ENCODE measurements around the gene VENTX. TPM values are rescaled to one million over a fixed set of nuclear protein-coding genes. Genes with fewer than 3 reads are reported as not detected.
"Not testable (repeated sequence)": the region's sequence is repeated elsewhere in the genome, so short reads cannot be mapped to it uniquely, and the experiment has no call there.

VENTX gene
- total RNA-seq, 1 experiment from 2014 or later = not detected

DNA sequence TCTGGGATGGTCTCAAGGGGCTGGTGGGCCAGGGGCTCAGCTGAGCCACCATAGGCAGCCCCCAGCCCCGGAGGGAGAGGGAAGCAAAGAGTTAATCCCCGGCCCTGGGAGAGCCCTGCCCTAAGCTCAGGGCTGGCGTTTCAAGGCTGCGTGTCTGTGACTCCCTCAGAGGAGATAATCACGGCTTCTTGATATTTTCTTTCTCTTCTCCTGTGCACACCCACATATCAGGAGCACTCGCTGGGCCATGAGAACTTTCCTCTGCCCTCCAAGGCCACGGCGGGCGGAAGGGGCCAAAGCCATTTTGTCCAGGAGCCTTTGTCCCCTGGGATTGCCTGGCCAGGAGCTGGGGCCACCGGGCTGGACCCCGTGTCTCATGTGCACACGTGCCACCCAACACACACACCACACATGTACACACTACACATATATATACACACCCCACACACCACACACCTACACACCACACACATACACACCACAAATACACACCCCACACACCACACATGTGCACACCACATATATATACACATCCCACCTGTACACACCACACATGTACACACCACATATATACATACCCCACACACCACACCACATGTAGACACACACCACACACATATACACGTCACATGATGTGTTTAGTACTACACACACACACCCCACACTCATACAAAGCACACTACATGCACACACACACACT is 16.9 kb downstream of the VENTX start:
- DNase-seq (ENCODE audit: low read depth) = no peak

DNA sequence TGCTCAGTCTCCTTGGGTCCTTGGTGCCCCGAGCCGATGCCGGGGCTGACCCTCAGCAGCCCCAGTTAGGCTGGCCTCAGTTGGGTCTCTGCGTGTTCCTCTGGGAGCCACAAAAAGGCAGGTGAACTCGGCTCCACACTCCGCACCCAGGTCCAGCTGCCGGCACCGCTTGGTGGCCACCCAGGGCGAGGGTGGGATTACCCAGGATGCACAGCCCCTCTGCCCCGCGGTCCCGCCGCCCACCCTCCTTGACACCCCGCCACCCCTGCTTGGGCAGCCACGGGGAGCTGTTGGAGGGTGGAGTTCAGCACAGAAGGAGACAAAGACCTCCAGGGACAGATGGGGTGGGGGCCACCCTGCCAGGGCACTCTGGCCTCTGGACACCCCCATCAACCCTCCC is 17.7 kb downstream of the VENTX start:
- no peak for DNase-seq (ENCODE audit: low read depth)

DNA sequence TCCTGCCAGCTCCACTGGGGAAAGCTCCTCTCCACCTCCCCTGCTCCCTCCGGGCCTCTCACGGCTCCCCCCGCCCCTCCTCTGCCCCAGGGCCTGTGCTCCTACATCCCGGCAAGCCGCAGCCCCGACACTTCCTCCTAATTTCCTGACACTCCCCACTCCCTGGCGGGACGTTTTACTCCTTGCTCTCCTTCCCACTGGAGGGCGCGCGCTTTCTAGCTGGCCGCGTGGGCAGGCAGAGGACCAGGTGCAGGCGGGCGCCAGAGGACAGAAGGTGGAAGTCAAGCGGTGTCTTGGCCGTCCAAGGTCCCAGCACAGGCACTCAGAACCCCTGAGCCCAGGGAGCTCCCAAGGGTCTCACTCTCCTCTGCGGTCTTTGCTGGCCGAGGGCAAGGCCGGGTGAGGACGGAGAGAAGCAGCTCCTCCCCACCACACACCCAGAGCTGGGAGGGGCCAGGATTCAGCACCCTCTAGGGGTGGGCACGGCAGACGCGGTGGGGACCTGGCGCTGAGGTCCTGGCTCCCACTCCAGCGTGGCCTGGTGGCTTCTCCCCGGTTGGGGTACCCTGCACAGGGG is 19.9 kb downstream of the VENTX start:
- peak; percentile 24 for DNase-seq (ENCODE audit: low read depth)

DNA sequence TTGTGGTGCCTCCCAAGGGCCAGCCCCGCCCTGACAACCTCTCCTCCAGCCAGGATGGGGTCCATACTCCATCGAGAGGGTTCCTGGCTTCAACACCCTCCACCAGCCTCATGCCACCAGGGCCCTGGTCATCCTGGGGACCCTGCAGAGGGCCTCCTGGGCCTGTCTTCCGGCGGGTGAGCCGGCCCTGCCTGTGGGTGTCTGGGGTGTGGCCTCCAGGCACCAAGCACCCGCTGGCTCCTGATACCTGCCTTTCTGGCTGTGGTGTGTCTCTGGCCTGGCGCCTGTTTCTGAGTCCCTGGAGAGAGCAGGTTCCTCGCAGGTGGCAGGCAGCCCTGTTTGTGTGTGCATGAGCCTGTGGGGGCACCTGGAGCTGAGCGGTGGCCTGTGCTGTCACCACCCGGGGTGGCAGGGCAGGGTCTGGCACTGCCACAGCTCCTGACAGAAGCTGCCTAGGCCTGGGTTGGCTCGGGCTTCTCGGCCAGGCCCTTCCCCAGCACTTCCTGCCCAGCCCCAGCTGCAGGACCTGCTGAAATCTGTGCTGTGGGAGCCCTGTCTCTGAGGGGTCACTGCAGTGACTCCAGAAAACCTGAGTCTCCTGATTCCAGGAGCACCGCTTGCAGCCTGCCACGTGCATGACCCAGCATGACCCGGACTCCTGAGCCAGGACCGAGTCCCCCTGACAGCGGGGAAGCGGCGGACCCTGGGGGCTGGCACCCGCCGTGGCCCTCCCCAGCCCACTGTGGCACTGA is 20.6 kb downstream of the VENTX start:
- DNase-seq (ENCODE audit: low read depth) = no peak

DNA sequence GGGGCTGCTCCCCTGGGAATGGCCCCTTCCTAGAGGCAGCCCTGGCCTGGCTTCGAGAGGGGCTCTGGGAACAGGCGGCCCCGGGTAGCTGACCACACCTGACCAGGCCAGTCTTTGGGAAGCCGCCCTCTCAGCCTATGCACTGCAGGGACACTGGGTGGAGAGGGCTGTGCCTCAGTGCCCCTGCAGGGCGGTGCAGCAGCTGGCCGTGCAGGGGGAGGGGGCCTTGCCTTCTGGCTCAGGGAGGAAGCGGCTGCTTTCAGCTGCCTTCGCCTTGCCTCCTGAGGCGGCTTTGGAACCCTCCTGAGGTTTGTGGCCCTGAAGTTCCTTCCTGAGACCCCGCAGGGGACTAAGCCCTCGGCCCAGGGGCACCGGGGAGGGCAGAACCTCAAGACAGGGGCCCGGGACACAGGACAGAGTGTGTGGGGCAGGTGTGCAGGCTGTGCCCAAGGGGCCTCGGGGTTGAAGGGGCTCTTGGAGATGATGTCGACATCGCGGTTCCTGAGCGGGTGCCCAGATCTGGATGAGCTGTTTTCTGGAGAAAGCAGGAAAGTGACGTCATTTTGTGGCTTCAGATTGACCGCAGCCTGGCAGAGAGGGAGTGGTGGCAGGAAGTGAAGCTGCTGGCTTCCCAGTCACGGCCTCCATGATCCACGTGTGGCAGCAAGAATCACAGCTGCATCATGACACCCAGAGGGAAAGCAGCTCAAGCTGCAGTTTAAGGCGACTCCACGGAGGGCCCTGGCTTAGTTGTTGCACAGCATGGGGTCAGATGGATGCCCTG is 21.4 kb downstream of the VENTX start:
- DNase-seq (ENCODE audit: low read depth) = peak; percentile 98

DNA sequence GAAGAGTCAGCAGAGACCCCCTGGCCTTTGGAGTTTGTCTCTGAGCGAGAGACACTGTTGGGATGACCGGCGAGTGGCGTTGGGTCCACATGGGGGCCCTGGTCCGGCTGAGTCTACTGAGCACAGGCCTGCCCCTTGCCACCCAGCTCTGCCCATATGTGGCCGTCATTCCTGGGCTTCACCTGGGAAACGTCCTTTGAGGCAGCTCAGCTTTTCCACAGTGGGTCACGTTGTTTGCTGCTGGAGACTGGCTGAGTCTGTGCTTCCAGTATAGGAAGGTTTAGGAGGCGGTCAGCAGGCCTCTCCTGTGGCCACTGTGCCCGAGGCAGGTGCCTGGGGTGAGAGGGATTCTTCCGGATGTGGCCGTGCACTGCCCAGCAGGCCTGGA is 21.9 kb downstream of the VENTX start:
- DNase-seq (ENCODE audit: low read depth) = no peak

DNA sequence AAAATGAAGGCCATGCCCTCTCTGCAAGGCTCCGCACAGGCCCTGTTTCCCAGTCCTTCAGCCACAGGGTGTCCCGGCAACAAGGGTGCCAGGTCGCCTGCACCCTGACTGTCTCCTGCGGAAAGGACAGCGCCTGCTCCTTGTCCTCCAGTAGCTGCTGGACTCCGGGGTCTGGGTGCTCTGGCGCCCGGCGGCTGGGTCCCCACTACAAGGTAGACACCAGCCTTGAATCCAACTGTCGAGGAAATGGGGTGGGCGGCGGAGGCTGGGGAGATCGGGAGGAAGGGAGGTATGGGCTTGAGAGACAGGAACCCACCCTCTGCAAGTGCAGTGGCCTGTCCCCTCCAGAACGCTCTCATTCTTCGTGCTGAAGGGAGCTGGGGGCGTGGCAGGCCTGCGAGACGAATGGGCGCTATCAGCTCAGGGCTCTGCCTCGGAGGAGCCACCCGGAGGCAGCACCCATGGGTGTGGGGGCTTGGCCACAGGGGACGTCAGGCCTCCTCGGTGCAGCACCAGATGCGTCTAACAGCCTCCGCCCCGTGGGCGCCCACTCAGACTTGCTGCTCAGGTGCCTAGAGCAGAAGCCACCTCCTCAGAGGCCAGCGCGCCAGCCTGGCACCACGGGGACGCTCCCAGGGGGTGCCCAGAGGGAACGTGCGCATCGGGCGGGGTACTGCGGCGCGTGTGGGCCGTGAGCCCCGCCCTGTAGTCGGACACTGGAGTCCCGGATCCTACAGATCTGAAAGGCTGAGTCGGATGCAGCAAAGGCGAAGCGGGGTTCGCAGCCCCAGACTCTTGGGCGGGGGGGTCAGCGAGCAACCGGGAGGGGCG is 23.5 kb downstream of the VENTX start:
- DNase-seq (ENCODE audit: low read depth) = peak; percentile 47

DNA sequence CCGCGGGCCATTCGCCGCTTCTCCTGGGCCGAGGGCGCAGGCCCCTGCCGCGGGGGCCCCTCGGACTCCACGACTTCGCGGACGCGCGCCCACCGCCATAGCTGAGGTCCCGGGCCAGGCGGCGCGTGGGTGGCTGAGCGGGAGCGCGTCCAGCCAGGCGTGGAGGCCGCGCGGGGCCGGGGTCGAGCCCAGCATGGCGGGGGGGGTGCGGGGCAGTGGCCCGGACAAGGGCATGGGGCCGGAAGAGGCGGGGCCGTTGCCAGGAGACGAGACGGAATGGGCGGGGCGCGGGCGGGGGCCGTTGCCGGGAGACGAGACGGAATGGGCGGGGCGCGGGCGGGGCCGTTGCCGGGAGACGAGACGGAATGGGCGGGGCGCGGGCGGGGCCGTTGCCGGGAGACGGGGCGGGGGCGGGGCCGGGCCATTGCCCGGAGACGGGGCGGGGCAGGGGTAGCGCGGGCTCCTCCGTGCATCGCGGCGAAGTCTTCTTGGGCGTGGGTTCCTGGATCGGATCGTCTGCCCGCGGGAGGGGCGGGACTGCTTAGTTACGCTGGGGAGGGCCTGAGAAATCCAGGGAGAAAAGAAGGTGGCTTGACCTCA is 24.2 kb downstream of the VENTX start:
- DNase-seq (ENCODE audit: low read depth) = peak; percentile 74

DNA sequence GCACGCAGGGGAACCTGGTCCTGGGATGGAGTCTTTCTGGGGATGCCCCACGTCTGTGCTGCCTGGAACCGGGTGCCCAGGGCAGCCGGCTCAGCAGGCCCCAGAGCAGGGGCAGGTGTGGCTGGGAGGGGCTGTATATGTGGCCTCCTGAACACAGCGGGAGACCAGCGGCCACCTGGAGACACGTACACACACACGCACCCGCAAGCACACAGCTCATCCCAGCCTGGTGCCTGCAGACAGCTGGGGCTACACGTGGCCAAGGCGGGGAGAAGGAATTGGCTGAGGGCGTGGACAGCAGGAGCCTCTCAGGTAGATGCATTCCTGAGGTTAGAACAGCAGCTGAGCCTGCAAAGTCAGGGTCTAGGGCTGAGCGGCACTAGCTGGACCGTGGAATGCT is 25.0 kb downstream of the VENTX start:
- no peak for DNase-seq (ENCODE audit: low read depth)

DNA sequence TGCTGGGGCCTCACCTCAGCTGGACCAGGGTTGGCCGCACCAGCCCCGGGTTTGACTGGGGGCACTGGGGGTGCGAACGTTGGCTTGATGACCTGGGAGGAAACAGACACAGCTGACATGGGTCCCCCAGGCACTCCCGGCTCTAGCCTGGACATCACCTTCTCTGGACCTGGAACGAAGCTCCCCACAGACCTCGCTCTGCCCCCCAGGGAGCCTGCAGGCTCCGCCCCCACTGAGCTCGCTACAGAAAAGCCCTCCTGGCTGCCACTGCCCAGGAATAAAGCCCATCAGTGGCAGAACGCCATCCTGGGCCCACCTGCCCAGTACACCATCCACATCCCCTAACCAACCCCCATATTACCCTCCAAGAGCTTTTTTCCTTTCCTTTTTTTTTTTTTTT is 26.0 kb downstream of the VENTX start:
- no peak for DNase-seq (ENCODE audit: low read depth)

DNA sequence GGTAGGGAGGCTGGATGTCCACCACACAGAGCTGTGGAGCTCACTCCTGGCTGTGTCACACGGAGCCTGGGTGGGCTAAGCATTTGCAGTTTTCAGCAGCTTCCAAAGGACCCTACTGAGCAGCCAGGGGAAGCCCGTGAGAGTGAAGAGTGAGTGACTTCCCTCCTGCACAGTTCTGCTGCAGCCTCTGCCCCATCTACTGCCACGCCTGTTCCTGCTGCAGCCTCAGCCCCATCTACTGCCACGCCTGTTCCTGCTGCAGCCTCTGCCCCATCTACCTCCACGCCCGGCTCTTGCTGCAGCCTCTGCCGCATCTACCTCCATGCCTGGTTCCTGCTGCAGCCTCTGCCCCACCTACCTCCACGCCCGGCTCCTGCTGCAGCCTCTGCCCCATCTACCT is 26.8 kb downstream of the VENTX start:
- no peak for DNase-seq (ENCODE audit: low read depth)

DNA sequence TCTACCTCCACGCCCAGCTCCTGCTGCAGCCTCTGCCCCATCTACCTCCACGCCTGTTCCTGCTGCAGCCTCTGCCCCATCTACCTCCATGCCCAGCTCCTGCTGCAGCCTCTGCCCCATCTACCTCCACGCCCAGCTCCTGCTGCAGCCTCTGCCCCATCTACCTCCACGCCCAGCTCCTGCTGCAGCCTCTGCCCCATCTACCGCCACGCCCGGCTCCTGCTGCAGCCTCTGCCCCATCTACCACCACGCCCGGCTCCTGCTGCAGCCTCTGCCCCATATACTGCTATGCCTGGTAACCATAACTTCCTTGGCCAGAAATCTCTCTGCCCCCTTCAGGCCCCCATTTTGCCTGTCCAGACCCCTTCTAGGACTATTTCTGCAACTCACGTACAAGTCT is 27.4 kb downstream of the VENTX start:
- DNase-seq (ENCODE audit: low read depth) = not testable (repeated sequence)

DNA sequence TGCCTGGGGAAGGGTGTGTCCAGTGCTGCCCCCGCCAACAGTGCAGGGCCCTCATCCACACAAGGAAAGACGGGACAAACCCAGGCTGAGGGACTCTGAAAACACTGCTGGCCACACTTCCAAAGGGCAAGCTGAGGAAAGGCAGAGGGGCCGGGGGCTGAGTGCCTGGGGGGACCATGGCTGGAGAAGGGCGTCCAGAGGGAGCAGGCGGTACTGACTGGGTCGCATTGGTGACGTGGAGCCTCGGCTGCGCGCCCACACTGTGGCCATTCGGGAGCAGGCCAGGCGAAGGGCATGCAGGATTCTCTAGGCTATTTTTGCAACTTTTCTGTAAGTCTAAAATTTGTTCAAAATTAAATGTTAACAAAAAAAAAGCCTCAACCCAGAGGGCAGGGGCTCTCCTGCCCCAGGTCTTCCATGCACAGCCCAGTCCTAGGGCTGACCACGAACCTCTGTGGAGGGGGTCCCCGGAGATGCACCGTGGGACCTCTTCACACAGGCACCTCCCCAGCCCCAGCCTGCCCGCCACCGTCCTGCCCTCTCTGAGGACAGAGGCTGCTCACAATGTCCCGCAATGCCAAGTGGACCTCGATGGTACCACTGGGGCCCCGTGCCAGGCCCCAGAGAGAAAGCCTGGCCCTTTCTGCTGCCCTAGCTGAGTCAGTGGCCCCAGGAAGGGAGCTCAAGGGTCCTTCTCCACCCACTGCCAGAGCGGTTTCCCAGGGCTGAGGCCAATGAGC is 28.6 kb downstream of the VENTX start:
- DNase-seq (ENCODE audit: low read depth) = no peak

DNA sequence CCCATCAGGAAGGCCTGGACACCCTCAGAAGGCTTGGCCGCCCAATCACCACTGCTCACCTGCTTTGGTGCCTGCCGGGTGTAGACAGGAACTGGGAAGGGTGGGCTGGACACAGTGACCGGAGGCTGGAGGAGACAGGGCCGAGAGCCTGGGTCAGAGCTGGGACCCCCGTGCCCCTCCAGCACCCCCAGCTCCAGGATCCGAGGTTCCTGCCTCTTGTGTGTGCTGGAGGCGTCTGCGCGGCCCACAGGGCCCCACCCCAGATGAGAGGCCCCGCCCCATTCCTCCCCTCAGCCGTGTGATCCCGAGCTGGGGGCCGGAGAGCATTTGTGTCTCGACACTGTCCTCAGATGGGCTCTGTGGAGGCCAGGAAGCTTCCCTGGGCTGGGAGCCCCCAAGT is 29.6 kb downstream of the VENTX start:
- no peak for DNase-seq (ENCODE audit: low read depth)

DNA sequence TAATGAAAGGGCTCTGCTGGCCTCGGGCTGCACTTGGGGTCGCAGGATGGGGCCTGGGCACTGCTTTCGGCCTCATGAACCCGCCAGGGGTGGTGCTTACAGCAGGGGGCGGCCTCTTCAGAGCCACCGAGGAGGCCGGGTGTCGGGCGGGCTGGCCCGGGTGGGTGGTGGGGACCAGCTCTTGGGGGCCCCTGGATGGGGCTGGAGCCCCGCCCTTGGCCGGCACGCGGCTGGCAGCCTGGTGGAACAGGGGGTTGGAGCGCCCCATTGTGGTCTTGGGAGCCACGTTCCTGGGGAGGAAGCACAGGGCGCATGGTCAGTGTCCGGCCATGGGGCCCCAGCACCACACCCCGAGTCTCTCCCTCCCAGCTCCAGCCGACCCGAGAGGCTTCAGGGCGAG is 30.2 kb downstream of the VENTX start:
- no peak for DNase-seq (ENCODE audit: low read depth)

DNA sequence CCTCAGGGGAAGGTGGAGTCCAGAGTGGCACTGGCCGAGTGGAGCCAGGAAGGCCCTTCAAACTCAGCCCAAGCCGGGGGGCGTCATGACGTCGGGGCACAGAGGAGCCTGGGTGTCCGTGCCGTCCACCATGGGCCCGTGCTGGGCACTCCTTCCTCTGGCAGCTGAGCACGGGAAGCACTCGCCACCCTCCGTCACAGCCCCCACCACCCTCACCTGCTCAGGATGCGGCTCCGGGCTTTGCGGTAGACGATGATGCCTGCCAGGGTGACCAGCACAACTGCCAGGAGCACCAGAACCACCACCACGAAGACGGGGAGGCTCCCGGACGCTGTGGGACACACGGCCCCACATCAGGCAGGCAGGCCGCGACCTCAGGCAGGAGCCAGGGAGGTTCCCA is 30.9 kb downstream of the VENTX start:
- DNase-seq (ENCODE audit: low read depth) = no peak

DNA sequence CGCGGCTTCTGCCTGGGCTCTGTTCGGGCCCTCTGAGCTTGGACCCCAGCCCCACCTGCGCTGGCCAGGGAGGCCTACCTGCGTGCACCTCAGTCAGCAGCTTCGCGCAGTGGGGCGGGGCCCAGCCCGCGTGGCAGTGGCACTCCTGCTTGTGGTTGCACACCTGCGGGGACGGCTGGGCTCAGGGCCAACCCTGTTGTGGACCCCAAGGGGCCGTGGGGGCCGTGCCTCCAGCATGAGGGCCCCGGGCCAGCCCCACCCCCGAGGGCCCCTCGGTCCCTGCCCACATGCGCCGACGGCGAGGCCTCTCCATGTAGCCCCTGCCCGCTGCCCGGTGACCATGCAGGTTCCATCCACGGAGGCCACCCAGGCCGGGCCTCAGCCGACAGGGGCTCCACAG is 31.7 kb downstream of the VENTX start:
- DNase-seq (ENCODE audit: low read depth) = no peak

DNA sequence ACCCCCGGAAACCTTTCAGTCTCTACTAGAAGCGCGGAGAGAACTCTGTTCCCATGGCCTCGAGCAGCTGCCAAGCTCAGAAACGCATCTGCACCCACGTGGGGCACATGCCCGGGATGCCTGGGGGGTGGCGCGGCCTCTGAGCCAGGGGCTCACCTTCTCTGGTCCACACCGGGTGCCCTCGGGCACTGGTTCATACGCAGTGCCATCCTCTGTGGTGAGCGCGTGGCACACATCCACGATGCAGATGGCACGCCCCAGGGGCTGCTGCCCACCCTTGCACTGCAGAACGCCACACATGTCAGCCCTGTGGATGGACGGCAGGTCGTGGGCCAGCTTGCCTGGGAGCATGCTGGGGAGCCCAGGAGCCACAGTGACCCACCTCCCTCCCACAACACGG is 32.5 kb downstream of the VENTX start:
- DNase-seq (ENCODE audit: low read depth) = no peak

DNA sequence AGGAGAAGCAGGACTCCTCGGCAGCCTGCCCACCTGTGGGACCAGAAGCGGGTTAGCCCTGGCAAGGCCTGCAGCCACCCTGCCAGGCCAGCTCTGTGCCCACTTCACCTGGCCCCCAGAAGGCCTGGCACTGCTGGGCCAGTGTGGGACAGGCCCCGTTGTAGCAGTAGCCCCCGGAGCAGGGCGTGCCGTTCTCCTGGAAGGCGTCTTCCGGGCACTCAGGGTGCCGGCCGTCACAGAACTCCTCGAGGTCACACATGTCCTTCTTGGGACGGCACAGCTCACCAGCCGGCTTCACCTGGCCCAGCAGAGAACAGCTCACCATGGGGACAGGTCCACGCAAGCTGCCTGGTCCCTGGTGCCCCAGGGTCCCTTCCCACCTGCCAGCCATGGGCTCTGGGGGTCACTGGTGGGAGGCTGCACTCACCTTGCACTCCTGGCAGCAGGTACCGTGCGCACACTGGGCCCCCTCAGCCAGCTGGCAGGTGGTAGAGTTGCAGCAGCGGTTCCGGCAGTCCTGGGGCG is 33.2 kb downstream of the VENTX start:
- no peak for DNase-seq (ENCODE audit: low read depth)
